ENCODE results near the gene DCUN1D2.

The DCUN1D2 gene

GRCh38 chr13:113411216-113412023 lies 79.1 kb downstream of the DCUN1D2 start:
- Histone ChIP-seq H3K36me3 (ENCODE audit: control insufficient read depth, insufficient read depth, low read length, severe bottlenecking) (no peaks in the 10 kb centered on the region), H3K27me3 (replicated peaks; ENCODE audit: control insufficient read depth, insufficient read depth, low read length) (no peaks in the 10 kb centered on the region), H3K9ac (ENCODE audit: low read length) (peak overlapping the region; percentile 51), H3K4me3 (ENCODE audit: low read length) (peak overlapping the region; percentile 46), H3K4me1 (ENCODE audit: control insufficient read depth, insufficient read depth, low read length) (peaks cover 18% of the 10 kb centered on the region), H3K9me3 (ENCODE audit: control insufficient read depth, low read length) (no peaks in the 10 kb centered on the region)
- peak; percentile 92 for DNase-seq (ENCODE audit: low read depth)

- Histone ChIP-seq H3K27me3 (replicated peaks; ENCODE audit: control insufficient read depth, insufficient read depth, low read length) (peaks cover 1% of the 10 kb centered on the region), H3K4me1 (ENCODE audit: control insufficient read depth, insufficient read depth, low read length) (peaks cover 18% of the 10 kb centered on the region), H3K9ac (ENCODE audit: low read length) (peak overlapping the region; percentile 51), H3K9me3 (ENCODE audit: control insufficient read depth, low read length) (no peaks in the 10 kb centered on the region), H3K36me3 (ENCODE audit: control insufficient read depth, insufficient read depth, low read length, severe bottlenecking) (no peaks in the 10 kb centered on the region), H3K4me3 (ENCODE audit: low read length) (peak overlapping the region; percentile 46)
- peak; percentile 82 for DNase-seq (ENCODE audit: low read depth)
These were observed 79.9 kb downstream of the DCUN1D2 start for GRCh38 chr13:113410472-113411201.

- H3K9ac ChIP-seq (ENCODE audit: low read length): no peak overlapping the region
- DNase-seq (ENCODE audit: low read depth): no peak
- H3K9me3 ChIP-seq (ENCODE audit: control insufficient read depth, low read length): no peaks in the 10 kb centered on the region
- H3K4me3 ChIP-seq (ENCODE audit: low read length): no peak overlapping the region
- H3K27me3 ChIP-seq (replicated peaks; ENCODE audit: control insufficient read depth, insufficient read depth, low read length): peaks cover 3% of the 10 kb centered on the region
- peaks cover 18% of the 10 kb centered on the region for H3K4me1 ChIP-seq (ENCODE audit: control insufficient read depth, insufficient read depth, low read length)
- H3K36me3 ChIP-seq (ENCODE audit: control insufficient read depth, insufficient read depth, low read length, severe bottlenecking): no peaks in the 10 kb centered on the region
These were observed 81.9 kb downstream of the DCUN1D2 start for GRCh38 chr13:113408562-113408961.

GRCh38 chr13:113407531-113408393 lies 82.7 kb downstream of the DCUN1D2 start:
- no peak overlapping the region for H3K4me3 ChIP-seq (ENCODE audit: low read length)
- no peaks in the 10 kb centered on the region for H3K36me3 ChIP-seq (ENCODE audit: control insufficient read depth, insufficient read depth, low read length, severe bottlenecking)
- H3K4me1 ChIP-seq (ENCODE audit: control insufficient read depth, insufficient read depth, low read length): peaks cover 18% of the 10 kb centered on the region
- H3K9ac ChIP-seq (ENCODE audit: low read length): no peak overlapping the region
- no peaks in the 10 kb centered on the region for H3K9me3 ChIP-seq (ENCODE audit: control insufficient read depth, low read length)
- H3K27me3 ChIP-seq (replicated peaks; ENCODE audit: control insufficient read depth, insufficient read depth, low read length): peaks cover 3% of the 10 kb centered on the region
- no peak for DNase-seq (ENCODE audit: low read depth)

GRCh38 chr13:113407103-113407530 lies 83.4 kb downstream of the DCUN1D2 start:
- Histone ChIP-seq H3K9ac (ENCODE audit: low read length) (no peak overlapping the region), H3K4me1 (ENCODE audit: control insufficient read depth, insufficient read depth, low read length) (peaks cover 18% of the 10 kb centered on the region), H3K27me3 (replicated peaks; ENCODE audit: control insufficient read depth, insufficient read depth, low read length) (peaks cover 8% of the 10 kb centered on the region), H3K4me3 (ENCODE audit: low read length) (no peak overlapping the region), H3K36me3 (ENCODE audit: control insufficient read depth, insufficient read depth, low read length, severe bottlenecking) (no peaks in the 10 kb centered on the region), H3K9me3 (ENCODE audit: control insufficient read depth, low read length) (no peaks in the 10 kb centered on the region)
- DNase-seq (ENCODE audit: low read depth): no peak

- Histone ChIP-seq H3K36me3 (ENCODE audit: control insufficient read depth, insufficient read depth, low read length, severe bottlenecking) (no peaks in the 10 kb centered on the region), H3K9me3 (ENCODE audit: control insufficient read depth, low read length) (no peaks in the 10 kb centered on the region), H3K27me3 (replicated peaks; ENCODE audit: control insufficient read depth, insufficient read depth, low read length) (peaks cover 12% of the 10 kb centered on the region), H3K9ac (ENCODE audit: low read length) (no peak overlapping the region), H3K4me1 (ENCODE audit: control insufficient read depth, insufficient read depth, low read length) (peaks cover 14% of the 10 kb centered on the region), H3K4me3 (ENCODE audit: low read length) (no peak overlapping the region)
- no peak for DNase-seq (ENCODE audit: low read depth)
These were observed 84.0 kb downstream of the DCUN1D2 start for GRCh38 chr13:113406321-113407102.

All from adipocyte (in vitro differentiated cells).